ENCODE results near the gene AQP6.
A peak's percentile ranks its signal among the peaks of the same experiment; 100 is the strongest.
"Not testable (repeated sequence)": the region's sequence is repeated elsewhere in the genome, so short reads cannot be mapped to it uniquely, and the experiment has no call there.

Gene AQP6

DNA sequence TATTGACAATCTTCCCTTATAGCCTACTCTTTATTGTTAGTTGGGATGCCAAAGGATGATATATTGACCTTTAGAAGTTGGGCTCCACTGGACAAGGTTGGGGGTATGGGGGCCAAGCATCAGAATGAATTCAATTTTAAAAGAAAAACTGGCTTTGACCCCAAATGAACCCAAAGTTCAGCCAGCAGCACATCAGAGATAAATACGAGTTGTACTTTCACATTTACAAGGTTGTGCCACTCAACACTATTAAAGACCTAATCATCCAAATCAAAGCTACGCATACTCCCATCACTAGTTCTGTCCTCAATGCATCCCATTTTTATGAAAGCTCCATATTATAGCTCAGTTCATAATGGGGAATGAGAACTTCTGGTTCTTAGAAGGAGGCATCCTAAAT, 16.7 kb downstream of the AQP6 start:
- DNase-seq (ENCODE audit: low read depth, low spot score): not testable (repeated sequence)

DNA sequence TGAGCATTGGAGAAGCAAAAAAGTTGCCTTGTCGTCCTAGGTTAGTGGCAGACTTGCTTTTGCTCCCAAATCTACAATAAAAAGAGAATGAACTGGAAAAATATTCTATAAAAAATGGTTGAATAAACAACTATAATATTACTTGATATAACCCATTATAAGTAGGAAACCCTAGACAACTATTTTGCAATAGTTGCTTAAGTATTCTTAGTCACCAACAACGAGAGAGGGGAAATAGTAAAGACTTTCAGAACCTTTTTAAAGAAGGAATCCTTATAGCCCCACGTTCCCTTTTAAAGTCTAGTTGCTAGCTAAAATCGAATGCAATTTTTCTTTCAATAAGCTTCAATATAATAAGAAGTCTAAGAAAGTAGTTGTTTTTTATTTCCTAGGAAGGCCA, 17.5 kb downstream of the AQP6 start:
- no peak for DNase-seq (ENCODE audit: low read depth, low spot score)

DNA sequence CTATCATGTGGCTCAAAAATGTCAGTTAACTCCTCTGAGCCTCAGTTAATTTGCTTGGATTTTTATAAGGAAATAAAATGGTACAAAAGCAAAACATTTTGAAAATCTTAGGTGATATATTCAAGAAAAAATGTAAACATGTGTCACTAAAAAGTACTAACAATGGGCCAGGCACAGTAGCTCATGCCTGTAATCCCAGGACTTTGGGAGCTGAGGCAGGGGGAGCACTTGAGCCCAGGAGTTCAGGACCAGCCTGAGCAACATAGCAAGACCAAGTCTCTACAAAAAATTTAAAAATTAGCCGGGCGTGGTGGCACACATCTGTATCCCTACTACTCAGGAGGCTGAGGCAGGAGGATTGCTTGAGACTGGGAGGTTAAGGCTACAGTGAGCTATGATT, 25.7 kb downstream of the AQP6 start:
- no peak for DNase-seq (ENCODE audit: low read depth, low spot score)

DNA sequence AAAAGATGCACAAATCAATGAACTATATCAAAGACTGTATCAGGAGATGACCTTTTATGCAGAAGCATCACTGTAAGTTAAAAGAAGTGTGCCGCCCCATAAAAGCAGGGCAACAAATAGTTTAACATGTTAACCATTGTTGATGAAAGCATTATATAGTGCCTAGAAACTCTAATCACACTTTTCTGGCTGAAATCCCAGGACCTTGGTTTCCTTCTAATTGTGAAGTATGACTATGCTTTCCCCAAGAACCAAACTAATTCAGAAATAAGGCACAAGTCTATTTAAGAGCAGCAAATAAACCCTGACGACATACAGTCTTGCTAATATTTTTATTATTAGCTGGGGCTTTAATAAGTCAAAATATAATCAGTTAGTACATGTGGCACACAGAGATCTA, 30.8 kb downstream of the AQP6 start:
- DNase-seq (ENCODE audit: low read depth, low spot score): no peak

DNA sequence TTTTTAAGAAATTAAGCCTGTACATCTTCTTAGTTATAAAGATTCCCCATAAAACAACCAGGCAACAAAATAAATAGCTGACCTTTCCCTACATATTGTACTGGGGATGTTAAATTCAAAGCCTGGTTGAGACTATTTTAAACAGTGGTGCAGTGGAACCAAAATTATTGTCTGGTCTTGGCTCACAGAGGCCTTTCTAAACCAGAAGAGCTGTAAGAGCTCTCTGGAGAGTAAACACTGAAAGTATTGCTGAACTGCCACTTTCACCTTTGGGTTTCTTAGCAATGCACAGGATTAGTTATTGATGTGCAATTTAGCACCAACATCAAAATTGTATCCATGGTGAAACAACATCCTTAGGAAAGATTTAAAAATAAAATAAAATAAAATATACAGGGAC, 31.9 kb downstream of the AQP6 start:
- DNase-seq (ENCODE audit: low read depth, low spot score): no peak

DNA sequence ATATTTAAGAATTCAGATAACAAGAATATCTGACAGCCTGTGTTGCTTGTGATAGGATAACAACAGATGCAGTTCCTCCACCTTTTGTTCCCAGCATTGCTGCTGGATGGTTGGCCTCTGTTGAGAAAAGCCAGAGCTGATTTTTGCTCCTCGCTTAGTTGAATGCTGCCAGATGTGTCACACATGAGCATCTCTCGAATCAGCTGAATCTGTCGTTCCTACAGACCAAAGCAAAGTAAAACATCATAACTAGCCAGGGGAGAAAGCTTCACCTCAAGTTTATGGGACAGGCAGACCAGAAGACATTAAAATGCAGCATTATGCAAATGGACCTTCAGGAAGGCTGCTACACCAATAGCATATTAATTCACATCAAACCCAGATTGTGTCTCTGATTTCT, 32.4 kb downstream of the AQP6 start:
- no peak for DNase-seq (ENCODE audit: low read depth, low spot score)

DNA sequence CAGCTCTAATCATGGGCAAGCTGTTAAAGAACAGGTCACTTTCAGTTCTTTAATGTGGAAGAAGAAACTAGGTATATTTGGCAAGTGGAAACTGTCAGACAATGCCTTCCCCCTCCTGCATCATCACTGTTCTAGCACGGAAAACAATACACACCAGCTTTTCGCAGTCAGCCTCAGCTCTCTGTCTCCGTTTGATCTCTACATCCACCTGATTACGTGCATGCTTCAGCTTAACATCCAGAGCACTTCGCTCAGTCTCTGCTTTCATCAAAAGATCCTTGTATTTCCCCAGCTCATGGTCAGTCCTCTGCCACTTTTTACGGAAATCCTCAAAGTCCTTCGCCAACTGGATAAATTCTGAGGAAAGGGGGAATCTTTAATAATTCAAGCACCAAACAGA, 33.5 kb downstream of the AQP6 start:
- no peak for DNase-seq (ENCODE audit: low read depth, low spot score)

DNA sequence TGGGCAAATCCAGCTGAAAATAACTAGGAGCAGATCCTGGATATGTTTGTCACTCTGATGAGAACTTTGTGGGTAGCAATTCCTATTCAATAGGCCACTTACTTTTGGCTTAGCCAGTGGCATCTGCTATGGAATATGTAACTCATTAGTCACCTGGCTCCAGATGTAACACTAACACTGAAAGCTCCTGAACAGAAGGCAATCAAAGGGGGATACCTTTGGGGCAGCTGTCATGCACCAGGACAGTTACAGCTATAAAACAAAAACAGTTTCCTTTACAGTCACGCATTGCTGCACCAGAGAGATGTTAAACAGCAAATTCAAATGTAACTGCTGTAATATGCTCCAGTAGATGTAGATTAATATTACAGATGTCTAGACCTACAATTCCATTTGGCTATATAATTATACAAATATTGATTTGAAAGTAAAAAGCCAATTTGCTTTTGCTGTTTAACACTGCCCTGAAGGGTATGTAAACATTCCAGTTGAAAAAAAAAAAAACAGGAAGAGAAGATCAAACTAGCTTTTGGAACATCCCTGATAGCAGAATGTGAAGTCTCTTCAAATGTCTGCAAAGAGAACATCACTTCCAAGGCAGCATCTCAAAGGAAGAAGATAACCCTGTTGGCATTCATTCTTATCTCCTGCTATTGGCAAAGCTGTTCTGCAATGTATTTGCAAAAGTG, 34.2 kb downstream of the AQP6 start:
- DNase-seq (ENCODE audit: low read depth, low spot score): no peak

DNA sequence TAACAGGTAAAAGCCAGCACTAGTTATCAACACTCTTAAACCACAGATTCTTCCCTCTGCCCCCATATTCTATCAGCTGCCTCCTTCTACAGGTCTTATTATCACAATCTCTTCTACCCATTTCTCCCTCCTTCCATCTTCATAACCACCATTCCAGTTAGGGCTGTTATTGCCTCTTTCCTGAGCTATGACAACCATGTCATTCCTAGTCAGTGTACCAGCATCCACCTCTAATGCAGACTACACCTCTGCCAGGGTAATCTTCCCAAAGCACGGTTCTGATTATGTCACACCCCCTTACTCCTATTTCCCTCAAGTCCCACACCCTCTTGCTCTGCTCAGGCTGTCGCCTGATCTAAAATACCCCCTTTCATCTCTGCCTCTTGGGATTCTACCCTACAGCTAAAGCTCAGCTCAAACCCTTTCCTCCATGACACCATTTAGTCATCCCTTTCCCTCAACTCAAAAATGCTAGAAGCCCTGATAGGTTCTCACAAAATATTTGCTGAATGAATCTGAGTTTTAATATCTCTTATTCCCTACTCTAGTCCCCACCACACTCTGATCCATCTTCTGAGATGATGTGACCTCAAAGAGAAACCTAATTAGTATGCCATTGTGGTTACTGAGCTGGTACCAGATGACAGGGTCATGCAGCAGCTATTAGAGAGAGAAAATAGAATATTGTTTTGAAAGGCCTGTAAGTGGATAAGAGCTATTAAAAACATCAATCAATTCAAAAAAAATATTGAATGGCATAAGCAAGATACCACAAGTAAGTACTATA, 40.8 kb downstream of the AQP6 start:
- no peak for DNase-seq (ENCODE audit: low read depth, low spot score)

DNA sequence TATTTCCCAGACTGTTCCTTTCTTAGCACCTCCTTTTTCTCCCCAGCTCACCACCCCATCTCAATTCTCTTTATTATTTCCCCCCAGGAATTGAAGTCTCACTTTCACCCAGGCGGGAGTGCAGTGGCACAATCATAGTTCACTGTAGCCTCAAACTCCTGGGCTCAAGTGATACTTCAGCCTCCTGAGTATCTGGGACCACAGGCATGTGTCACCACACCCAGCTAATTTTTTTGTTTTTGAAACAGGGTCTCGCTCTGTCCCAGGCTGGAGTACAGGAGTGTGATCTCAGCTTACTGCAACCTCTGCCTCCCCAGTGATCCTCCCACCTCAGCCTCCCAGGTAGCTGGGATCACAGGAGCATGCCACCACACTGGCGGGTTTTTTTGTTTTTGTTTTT, 41.6 kb downstream of the AQP6 start:
- no peak for DNase-seq (ENCODE audit: low read depth, low spot score)

DNA sequence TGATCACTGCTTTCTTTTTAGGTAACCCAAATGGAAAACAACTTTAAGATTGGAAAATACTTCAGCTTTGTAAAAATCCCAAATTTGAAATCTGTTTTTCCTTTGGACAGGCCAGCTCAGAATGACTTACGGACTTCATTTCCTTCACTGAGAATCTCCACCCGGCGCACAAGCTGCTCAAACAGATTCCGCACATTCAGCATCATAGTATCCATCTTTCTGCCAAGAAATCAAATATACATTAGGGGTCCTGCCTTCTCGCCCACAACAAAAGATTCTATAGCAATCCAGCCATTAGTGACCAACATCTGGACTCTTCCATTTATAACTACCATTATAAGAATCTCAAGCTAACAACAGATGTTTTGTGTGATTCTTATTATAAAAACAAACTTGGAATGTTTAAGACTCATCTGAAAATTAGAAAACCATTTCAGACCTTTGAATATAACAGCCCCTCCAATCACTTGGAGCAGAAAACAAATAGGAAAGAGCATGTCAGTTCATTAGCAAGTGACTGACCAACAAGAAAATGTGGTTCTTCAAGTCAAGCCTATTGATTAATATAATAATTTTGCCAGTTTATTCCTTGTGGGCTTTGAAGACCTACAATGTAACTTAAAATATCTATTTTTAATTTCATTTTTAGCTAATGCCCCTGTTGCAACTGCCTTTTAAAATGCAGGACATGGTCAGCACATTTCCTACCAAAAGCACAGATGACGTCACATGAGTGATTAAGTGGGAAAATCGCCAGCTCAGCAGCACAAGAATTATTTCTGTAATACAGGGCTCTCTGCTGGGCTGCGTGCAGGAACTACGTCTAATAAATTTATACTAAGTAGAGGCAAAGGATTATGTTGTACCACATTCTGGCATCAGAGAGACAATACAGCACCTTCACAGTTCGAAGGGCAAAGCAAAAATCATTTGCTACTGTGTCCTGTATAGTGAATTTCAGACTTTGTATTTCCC, 44.0 kb downstream of the AQP6 start:
- DNase-seq (ENCODE audit: low read depth, low spot score): no peak

DNA sequence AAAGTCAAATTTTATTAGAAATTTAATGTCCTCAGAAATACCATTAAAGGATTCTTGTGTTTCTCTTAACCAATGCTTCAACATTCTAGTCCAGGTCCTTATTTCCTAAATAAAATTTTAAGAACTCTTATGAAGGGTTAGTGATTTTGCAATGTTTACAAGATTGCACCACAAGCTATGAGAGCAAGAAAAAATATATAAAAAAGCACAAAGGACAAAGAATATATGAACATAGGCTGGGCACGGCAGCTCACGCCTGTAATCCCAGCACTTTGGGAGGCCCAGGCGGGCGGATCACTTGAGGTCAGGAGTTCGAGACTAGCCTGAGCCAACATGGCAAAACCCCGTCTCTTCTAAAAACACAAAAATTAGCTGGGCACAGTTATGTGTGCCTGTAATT, 44.9 kb downstream of the AQP6 start:
- DNase-seq (ENCODE audit: low read depth, low spot score): no peak

DNA sequence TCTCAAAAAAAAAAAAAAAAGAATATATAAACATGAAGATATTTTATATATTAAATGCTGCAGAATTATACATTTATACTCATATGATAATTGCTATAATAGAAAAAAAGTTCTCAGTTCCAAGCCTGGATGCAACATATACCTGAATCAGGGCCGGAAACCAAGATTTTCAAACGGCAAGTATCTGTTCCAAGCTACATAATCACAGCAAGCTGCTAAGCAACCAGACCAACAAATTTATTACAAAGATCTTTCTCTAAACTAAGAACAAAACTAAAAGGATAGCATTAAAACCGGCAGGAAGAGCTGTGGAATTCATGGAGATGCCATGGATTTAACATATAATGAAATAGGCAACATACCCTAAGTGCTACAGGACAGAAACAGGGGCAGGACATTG, 45.4 kb downstream of the AQP6 start:
- no peak for DNase-seq (ENCODE audit: low read depth, low spot score)

DNA sequence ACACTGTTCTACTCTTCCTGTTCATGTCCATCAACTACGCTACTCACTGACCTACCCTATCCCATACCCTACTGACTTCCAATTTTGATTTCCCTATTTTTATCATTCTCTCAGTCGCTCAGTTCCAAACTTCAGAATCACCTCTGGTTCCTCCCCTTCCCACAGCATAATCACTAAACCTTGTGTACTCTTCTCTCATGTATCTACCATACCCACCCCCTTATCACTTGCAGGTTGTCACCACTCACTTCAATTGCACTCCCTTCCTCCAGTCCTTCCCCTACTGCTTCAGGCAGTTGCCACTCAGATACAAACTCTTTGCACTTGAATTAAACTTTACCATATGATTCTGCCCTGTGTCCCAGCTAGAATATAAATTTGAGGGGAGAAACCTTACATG, 46.2 kb downstream of the AQP6 start:
- DNase-seq (ENCODE audit: low read depth, low spot score): no peak

DNA sequence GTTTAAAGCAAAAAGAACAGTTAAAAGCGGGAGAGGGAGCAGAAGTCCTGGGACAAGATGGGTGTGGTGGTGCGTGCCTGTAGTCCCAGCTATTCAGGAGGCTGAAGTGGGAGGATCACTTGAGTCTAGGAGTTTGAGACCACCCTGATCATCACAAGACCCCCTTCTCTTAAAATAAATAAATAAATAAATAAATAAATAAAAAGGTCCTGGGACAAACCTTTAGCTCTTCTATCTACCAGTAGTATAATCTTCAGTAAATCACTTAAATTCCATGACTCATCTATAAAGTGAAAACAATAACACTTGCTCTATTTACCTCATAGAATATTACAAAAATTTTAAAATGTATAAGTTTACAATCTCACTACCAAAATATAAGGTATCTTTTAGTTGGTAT, 46.8 kb downstream of the AQP6 start:
- DNase-seq (ENCODE audit: low read depth, low spot score): no peak

DNA sequence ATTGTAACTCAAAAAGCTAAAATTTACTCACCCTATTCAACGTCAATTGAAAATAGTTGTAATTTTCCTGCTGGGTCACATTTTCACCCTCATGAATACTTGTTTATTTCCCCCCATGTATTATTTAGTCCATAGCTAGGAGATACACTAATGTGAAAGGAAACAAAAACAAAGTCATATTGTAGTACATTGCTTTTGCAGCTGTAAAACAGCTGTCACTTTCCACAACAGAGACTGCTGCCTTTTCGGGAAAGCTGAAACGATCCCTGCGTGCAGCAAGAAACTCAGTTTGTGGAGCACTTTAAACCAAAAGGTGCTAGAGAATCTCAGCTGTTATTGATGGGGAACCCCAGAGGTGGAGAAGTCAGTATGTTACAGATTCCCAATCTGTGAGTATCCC, 48.3 kb downstream of the AQP6 start:
- DNase-seq (ENCODE audit: low read depth, low spot score): no peak

DNA sequence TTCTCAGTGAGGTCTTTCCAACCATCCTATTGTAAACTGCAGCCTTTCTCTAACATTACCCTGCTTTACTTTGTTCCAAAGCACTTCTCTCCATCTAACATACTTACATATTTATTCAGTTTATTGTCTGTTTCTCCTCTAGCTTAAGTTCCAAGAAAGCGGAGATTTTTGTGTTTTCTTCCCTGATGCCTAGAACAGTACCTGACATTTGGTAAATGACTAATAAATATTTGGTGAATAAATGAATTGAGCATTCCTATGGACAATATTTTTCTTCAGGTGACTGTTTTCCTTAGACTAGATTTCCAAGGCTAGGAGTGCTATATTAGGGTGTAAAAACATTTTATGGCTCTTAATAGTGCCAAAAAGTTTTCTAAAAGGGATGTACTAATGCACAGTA, 50.2 kb downstream of the AQP6 start:
- no peak for DNase-seq (ENCODE audit: low read depth, low spot score)

DNA sequence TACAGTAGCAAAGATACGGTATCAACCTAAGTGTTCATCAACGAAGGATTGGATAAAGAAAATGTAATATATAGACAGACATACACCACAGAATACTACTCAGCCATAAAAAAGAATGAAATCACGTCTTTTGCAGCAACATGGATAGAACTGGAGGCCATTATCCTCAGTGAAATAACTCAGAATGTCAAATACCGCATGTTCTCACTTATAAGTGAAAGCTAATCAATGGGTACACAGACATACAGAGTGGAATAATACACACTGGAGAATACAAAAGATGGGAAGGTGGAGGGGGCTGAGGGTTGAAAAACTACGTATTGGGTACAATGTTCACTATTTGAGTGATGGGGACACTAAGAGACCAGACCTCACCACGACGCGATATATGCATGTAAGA, 51.5 kb downstream of the AQP6 start:
- DNase-seq (ENCODE audit: low read depth, low spot score): no peak

DNA sequence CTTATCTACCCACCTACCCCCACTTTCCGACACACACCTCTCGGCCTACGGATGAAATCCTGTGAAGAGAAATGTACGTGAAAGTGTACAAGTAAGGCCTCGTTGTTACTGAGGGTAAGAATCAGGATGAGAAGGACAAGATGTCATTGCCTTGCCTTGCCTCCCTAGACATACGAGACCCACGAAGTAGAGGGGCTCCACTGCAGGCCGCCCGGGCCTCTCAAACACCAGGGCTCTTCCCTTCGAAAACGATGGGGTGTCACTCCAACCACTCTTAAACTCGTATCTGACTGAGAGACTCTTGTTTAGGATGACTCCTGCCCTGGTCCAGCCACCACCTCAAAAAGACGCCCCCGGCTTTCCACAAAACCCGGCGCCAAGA, 52.0 kb downstream of the AQP6 start:
- DNase-seq (ENCODE audit: low read depth, low spot score): no peak

DNA sequence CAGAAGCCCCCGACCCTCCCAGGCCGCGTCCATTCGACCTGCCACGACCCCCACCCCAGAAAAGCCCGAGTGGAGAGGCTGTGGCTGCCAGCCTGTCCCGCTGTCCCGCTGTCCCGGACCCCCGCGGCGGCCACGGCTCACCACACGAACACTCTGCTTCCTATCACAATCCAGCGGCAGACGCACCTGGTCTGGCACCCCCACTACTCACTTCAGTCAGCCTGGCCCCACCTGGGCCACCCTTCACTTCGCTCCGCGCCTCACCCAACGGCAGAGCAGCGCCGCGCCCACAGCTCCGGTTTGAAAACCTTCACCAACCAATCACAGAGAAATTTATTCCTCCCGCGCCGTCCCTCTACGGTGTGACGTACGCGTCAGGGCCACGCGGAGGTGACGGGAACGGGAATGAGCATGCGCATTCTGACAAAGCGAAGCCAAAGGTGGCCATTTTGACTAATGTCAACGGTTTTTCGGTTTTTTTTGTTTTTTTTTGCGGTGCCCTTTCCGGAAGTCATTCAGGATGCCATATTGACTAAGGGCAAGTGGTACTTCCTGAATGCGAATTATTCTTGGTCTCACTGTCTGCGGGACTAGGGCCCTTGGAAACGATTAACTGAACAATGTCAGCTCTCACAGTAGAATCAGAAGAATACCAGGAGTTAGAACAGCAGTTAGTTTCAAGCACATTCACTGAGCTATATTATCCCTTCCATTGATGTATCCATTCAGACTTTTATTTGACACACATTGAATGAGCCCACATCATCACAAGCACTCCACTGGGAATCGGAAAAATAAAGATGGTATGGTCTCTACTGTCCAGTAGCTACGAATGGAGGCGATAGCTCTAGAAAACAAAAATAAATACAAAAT, 52.7 kb downstream of the AQP6 start, which contains the start of gene RACGAP1:
Gene RACGAP1, minus strand, starts transcription at position 308 of the 873 bp plus-strand sequence. CDS start 8,779 bp downstream, outside the sequence.
- peak; percentile 95 for DNase-seq (ENCODE audit: low read depth, low spot score)

DNA sequence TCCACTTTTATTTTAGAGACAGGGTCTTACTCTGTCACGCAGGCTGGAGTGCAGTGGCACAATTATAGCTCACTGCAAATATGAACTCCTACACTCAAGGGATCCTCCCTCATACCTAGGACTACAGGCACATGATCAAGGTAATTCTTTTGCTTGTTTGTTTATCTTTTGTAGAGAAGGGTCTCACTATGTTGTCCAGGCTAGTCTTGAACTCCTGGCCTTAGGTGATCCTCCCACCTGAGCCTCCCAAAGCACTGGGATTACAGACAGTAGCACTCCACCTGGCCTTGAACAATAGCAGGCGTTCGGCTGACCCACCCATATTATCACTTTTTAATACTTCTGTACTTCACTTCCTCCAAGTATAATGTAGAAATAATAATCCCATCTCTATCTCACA, 53.9 kb downstream of the AQP6 start:
- no peak for DNase-seq (ENCODE audit: low read depth, low spot score)
